Bone marrow (tissue), 2 donors: ENCODE results near the gene SEC14L6.
A peak's percentile ranks its signal among the peaks of the same experiment; 100 is the strongest.
"Not testable (repeated sequence)": the region's sequence is repeated elsewhere in the genome, so short reads cannot be mapped to it uniquely, and the experiment has no call there.

Experiments
- DNase-seq, 2 donors: peaks; one replicate each; lab custom pipeline; 2025; lab: John Stamatoyannopoulos, UW

Gene SEC14L6

DNA sequence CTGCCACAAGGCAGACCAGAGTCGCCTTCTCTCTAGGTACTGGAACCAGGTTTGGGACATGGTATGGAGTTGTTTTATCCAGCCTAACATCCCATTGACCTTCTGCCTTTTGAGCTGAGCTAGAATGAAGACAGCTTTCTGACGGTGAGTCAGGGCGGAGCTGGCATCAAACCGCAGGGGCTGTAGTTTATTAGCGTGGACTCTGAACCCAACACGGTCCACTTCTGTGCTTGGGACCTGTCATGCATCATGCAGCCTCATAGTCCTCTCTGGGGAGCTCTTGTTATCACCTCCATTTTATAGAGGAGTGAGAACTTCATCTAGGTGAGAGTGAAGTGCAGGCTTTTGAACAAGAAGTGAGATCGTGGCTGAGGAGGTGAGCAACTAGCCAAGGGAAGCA is 19.6 kb upstream of the SEC14L6 start:
- no peak for DNase-seq

DNA sequence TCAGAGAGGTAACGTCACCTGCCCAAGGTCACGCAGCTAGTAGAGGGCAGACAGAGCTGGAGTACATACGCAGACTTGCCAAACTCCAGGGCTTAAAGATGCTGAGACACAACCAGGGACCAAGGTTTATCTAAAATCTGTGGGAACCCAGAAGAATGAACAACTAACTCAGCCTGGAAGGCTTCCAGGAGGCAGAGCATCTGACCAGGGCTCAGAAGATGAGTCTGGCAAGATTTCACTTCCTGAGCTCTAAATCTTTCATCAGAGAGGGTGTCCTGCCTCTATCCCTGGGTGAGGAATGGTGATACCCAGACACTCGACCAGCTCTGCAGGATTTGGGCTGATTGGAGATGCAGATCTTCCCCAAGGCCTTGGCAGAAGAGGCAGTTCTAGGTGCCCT is 18.8 kb upstream of the SEC14L6 start:
- DNase-seq = no peak

DNA sequence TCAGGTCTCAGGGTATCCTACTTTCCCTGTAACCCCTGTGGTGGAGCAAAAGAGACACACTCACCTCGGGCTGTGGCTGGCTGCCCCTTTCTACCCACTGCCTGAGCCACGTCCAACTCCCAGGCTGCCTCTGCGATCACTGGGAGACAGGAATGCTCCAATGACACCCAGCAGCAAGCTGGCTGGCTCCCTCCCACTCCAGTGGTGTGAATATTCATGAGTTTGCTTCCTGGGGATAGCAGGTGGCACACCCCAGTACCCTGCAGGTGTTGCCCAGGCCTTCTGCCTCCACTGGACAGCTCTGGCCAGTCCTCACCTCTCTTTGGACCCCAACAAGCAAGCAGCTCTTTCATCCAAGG is 18.2 kb upstream of the SEC14L6 start:
- no peak for DNase-seq

DNA sequence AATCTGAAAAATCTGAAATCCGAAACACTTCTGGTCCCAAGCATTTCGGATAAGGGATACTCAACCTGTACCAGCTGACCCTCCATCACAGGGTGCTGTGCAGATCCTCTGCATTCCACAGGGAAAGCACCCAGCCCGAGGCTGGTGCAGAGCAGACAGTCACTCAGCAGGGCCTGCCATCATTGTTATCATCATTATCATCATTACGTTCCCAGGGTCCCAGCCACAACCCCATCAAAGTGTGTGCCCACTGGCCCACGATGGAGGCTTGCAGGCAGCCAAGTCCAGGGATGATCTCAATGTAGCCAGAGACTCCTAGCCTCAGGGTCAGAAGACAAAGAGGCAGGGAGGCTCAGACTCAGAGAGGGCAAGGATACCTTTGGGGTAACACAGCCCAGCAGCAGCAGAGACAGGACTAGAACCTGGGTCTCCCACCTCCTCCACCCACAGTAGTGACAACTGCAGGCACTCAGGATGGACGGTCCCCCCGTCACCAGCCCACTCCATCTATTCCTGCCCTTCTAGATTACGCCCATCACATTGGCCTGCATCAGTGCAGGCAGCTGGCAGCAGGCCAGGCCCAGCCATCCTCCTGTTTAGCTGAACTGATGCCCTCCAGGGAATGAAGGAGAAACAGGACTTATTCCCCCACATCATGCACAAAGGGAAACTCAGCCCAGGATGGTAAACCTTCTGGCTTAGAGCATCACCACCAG is 17.7 kb upstream of the SEC14L6 start:
- no peak for DNase-seq

DNA sequence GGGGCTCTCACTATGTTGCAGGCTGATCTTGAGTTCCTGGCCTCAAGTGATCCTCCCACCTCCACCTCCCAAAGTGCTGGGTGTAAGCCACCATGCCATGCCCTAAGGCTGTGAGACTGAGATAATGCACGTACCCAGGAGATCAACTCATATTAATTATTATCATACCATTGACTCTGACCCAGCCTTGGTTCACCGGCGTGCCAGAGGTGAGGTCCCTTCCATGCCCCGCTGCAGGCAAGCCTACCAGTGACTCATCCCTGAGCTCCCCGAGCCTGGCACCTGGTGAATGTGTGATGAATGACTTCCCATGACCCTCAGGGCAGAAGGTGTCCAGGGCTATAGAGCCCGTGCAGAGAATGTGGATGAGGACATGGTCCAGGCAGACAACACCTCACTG is 15.8 kb upstream of the SEC14L6 start:
- DNase-seq = no peak

DNA sequence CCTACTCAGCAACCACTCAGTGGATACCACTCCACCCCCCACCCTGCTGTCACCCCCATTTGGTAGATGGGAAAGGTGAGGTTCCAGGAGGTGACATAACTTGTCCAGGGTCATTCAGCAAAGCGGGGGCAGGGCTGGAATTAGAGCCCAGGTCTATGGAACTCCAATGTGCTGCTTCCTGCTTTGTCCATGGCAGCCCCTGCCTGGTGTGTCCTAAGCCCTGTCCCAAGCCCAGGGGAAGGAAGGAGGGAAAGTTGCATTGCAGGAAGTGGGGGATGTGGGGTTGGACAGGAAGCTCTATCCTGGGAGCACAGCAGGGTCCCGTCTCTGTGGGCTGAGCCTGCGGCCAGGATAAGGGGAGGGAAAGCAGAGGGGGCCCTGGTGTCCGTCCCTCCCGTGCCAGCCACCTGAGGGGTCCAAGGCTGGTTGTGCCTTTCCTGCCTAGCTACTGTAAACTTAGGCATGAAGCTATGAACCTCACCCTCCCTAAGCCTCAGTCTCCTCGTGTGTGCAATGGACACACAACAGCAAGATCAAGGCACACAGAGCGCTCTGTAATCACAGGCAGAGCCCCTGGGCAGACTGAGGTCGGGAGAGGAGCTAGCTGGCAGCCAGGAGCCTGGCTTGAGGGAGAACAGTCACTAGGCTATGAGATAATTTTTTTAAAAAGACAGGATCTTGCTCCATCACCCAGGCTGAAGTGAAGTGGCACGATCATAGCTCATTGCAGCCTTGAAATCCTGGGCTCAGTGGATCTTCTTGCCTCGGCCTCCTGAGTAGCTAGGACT is 15.1 kb upstream of the SEC14L6 start:
- DNase-seq = no peak

DNA sequence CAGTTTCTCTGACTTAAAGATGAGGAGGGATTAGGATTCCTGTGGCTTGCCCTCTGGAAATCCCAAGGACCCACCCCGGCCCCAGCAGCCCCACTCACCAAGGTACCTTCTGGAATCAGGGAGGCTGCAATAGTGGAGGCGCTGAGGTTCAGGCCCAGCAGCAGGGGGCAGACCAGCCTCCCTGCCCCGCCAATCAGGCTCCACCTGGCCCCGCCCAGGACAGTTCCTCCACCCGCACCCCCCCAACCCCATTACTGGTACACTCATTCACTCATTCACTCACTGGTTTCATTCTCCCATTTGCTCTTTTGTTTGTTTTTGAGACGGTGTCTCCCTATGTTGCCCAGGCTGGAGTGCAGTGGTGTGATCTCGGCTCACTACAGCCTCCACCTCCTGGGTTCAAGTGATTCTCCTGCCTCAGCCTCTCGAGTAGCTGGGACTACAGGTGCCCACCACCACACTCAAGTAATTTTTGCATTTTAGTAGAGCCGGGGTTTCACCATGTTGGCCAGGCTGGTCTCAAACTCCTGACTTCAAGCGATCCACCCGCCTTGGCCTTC is 14.2 kb upstream of the SEC14L6 start:
- not testable (repeated sequence) for DNase-seq

DNA sequence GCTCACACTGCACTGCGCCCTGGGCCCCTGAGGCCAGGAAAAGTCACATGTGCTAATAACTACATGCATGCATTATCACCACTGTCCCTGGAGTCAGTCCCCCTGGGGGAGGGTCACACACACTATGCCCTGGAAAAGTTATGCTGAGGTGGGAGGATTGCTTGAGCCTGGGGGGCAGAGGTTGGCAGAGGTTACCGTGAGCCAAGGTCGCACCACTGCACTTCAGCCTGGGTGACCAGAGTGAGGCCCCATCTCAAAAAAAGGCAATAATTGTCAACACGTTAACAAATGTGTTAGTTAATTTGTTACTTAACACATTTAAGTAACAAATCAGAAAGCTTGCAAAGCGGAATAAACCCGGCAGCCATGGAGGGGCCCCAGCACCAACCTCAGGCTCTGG is 13.3 kb upstream of the SEC14L6 start:
- DNase-seq = no peak

DNA sequence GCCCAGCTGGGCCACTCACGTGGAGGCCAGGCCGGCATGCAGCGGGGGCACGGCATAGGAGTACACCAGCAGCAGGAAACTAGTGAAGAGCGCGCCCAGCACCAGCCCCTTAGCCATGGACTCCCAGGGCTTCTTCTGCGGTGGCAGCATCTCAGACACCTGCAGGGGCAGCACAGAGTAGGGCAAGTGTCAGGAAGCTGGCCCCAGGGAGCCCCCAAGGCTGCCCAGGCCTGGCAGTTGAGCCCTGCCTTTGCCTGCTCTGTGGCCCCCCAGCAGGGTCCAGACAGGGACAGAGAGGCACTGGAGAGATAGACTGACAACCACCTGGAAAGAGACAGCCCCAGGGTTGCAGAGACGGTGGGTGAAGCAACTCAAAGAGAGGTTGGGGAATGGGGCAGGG is 10.7 kb upstream of the SEC14L6 start:
- no peak for DNase-seq

DNA sequence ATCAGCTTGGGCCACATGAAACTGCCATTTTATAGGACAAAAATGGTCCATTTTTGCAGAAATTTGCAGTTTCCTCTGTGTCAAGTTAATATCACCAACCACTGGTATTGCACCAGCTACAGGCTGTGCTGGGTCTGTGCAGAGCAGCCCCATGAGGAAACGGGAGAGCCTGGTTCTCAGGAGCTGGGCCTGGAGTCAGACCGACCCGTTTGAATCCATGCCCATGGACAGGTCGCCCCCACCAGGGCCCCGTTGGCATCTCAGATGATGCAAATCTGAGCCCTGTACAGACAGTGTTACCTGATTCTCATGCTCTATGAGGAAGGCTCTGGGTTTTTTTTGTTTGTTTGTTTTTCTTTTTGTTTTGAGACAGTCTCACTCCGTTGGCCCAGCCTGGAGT is 9.8 kb upstream of the SEC14L6 start:
- DNase-seq = no peak

DNA sequence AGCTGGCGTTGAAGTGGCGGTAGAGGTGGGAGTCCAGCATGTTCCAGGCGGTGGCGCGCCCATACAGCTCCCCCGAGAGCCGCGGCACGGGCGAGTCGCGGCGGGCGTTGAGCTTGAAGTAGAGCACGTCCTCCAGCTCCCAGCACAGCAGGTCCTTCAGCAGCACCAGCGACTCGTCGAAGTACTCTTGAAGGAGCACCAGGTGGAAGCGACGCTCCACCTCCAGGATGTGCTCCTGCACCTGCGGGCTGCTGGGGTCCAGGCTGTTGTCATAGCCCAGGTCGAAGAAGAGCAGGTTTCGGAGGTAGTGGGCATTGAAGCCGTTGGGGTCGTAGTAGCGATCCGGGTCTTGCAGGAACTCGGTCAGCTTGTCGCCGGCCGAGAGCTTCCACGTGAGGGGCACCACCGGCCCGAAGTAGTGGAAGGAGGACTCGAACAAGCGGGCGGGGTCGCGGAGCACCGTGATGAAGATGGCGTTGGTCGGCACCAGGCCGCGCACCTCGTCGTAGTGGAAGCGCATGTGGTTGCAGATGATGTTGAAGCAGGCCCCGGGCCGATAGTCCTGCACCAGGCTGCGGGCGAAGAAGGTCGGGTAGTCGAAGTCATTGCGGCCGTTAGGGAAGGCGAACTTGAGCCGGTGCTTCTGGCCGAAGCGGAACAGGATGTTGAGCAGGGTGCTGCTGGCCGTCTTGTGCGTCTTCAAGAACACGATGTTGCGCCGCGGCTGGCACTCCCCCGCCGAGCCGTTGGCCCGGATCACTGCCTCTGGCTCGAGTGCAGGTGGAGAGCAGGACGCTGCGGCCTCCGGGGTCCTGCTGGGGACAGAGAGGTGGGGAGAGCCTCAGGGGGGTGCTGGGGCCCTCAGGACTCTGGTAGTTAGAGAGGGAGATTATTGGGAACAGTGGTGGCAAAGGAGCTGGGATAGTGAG is 9.0 kb upstream of the SEC14L6 start:
- no peak for DNase-seq

DNA sequence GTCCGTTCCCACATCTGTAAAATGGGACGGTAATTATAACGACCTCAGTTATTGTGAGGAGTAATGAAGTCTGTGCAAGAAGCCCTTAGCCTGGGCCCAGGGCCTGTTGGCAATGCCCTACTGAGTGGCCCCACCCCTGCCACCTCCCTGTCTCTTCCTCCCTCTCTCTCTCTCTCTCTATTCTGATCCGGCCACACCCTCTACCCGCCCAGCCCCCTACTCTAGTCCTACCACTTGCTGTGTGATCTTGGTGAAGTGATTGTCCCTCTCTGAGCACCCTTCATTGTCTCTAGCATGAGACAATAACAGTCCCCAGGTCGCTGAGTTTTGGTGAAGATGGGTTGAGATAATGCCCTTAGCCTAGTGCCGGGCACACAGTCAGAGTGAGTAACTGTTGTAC is 7.4 kb upstream of the SEC14L6 start:
- DNase-seq = no peak

DNA sequence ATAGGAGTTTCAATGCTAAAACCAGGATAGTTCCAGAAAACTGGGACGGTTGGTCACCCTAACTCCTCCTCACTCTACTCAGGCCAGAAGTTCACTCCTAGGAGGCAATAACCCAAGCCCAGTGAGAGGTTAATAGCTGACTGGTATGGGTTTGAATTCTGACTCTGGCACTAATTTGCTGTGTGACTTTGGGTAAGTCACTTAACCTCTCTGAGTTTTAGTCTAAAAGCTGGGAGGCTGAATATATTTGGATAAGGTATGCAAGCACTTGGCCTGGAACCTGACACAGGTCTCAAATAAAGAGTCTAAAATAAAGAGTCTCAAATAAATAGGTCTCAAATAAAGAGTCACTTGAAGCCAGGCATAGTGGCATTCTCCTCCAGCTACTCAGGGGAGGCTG is 6.2 kb upstream of the SEC14L6 start:
- DNase-seq = no peak

DNA sequence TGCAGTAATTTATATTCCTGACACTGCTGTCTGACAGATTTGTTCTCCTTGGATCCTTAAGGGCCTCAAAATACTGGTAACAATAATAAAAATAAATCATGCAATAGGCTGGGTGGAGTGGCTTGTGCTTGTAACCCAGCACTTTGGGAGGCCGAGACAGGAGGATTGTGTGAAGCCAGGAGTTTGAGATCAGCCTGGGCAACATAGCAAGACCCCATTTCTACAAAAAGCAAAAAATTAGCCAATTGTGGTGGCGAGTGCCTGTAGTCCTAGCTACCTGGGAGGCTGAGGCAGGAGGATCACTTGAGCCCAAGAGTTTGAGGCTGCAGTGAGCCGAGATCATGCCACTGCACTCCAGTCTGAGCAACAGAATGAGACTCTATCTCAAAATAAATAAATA is 5.3 kb upstream of the SEC14L6 start:
- DNase-seq = not testable (repeated sequence)

DNA sequence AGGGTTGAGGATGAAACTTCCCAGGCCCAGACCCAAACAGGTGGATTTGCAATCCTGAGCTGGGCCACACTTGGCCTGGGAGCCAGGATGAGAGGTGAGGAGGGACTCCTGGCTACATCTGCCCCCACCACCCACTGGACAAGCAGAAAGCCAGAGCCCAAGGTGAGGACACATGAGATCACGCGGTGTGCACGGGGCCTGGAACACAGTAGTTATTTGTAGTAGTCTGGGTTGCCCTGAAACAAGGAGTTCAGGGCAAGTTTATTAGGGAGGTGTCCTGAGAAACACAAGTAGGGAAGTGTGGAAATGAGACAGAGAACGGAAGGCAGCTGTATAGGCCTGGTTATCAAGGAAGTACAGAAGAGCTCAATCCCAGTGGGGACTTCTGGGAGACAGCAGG is 647 bp upstream of the SEC14L6 start:
- peak in 1 of 2 donors; percentile 2 for DNase-seq

DNA sequence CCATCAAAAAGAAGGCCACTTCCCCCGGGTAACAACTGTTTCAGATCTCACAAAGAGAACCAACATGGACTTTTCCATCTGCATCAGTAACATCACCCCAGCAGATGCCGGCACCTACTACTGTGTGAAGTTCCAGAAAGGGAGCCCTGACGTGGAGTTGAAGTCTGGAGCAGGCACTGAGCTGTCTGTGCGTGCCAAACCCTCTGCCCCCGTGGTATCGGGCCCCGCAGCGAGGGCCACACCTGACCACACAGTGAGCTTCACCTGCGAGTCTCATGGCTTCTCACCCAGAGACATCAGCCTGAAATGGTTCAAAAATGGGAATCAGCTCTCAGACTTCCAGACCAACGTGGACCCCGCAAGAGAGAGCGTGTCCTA is 3.7 kb downstream of the SEC14L6 start:
- no peak for DNase-seq

DNA sequence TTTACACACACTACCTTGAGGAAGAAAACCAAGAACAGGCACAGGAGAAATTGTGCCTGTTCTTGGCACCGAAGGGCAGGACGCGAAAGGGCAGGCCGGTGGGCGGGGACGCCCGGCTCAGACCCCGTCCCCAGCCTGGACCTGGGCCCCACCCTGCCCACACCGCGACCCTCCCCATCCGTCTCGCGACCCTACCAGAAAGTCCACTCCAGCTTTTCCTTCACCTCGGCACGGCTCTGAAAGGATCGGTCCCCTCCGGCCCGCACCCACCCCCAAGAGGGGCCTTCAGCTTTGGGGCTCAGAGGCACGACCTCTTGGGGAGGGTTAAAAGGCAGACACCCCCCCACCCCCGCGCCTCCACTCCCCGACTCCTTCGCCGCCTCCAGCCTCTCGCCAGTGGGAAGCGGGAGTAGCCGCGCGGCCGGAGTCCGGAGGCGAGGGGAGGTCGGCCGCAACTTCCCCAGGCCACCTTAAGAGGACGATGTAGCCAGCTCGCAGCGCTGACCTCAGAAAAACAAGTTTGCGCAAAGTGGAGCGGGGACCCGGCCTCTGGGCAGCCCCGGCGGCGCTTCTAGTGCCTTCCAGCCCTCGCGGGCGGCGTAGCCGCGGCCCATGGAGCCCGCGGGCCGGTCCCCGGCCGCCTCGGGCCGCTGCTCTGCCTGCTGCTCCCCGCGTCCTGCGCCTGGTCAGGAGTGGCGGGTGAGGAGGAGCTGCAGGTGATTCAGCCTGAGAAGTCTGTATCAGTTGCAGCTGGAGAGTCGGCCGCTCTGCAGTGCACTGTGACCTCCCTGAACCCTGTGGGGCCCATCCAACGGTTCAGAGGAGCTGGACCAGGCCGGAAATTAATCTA is 4.4 kb downstream of the SEC14L6 start:
- DNase-seq = no peak

DNA sequence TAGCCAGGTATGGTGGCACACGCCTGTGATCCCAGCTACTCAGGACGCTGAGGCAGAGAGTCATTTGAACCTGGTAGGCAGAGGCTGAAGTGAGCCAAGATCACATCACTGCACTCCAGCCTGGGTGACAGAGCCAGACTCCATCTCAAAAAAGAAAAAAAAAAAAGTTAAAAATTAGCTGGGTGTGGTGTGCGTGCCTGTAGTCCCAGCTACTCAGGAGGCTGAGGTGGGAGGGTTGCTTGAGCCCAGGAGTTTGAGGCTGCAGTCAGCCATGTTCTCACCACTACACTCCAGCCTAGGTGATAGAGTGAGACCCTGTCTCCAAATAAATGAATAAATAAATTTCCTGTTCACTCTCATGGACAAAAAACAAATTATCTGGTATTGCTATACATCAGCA is 5.0 kb downstream of the SEC14L6 start:
- DNase-seq = not testable (repeated sequence)

DNA sequence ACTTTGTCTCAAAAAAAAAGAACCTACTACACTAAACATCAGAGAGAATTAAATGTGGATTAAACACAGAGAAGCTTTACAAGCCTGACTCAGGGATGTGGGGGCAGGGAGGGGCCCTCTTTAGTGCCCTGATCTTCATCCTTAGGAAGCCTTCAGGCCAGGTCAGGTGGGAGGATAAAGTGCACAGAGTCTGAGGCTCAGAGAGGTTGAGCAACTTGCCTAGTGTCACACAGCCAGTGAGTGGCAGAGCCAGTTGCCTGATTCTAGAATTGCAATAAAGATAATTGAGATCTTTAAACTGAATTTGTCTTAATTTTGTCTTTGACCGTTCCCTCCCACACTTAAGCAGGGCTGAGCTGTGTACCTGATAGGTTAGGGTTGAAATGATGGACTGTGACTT is 7.2 kb downstream of the SEC14L6 start:
- no peak for DNase-seq

DNA sequence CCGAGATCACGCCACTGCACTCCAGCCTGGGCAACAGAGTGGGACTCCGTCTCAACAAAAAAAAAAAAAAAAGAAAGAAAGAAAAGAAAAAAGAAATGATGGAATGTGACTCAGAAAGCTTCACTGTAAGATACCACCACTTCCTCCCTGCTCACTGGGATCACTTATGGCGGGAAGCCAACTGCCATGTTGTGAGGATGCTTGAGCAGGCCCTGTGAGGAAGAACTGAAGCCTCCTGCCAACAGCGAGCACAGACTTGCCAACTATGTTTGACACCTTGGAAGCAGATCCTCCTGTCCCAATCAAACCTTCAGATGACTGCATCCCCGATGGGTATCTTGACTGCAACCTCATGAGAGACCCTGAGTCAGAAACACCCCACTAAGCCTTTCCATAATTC is 8.3 kb downstream of the SEC14L6 start:
- no peak for DNase-seq

DNA sequence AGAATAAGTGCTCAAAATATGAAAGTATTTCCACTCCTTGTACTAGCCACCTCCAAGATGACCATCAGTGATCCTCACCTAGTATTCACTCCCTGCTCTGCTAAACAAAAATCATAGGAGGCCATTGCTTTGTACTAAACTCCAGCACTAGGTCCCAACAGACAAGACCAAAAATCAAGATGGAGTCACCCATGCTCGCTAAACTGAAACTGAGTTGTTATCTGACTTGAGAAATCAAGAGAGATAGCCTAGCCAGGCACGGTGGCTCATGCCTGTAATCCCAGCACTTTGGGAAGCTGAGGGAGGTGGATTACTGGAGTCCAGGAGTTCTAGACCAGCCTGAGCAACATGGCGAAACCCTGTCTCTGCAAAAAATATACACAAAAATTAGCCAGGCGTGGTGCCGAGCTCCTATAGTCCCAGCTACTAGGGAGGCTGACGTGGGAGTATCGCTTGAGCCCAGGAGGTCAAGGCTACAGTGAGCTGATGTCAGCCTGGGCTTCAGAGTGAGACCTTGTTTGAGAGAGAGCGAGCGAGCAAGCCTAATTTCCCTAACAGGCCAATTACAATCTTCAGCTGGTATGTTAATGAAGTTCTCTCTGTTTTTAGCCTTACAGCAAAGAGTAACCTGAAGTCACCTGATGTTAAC is 9.3 kb downstream of the SEC14L6 start:
- DNase-seq = no peak
